PC-9 (cell line): ENCODE results near the gene UBAP1. TPM values are rescaled to one million over a fixed set of nuclear protein-coding genes. Genes with fewer than 3 reads are reported as not detected.
A peak's percentile ranks its signal among the peaks of the same experiment; 100 is the strongest.

ENCODE experiments used
- BruUV-seq: library from RNA; stranded (reverse); fragments of 400-500 nt; replicated peaks from 2 replicates; lab custom pipeline; 2021; lab: Mats Ljungman, UMichigan
- CTCF ChIA-PET: fragments of 300-600 bp; sonication (Branson Sonifier 250); formaldehyde crosslinking; loops from one replicate; lab custom pipeline; 2022; ENCODE audit warnings: antibody characterized with exemption; lab: Charles Lee
- POLR2A ChIA-PET: fragments of 300-600 bp; sonication (Branson Sonifier 250); formaldehyde crosslinking; loops from one replicate; lab custom pipeline; 2022; ENCODE audit warnings: antibody characterized with exemption; ENCODE audit not compliant: unreplicated experiment; lab: Charles Lee
- DNase-seq, 2 experiments: peaks; one replicate each; pipeline versions ENCODE4 v3.0.0 to v3.0.0-alpha.2; 2015 to 2022; ENCODE audit warnings: mixed read lengths in 1 of 2
- H2AFZ ChIP-seq: fragments of 200-600 bp; sonication (generic); 2 replicates; pipeline ENCODE4 v1.8.1; 2017; ENCODE audit warnings: antibody characterized with exemption
- H3F3A ChIP-seq: fragments of 200-600 bp; sonication (generic); 2 replicates; pipeline ENCODE4 v1.8.1; 2017; ENCODE audit warnings: antibody characterized with exemption, mild to moderate bottlenecking, low read depth; ENCODE audit not compliant: insufficient read depth
- H3K27ac ChIP-seq: fragments of 200-600 bp; sonication (generic); 2 replicates; pipeline ENCODE4 v1.6.1; 2016; ENCODE audit warnings: mixed run types
- H3K27me3 ChIP-seq: fragments of 200-600 bp; sonication (generic); 2 replicates; pipeline ENCODE4 v1.6.1; 2016; ENCODE audit warnings: low read depth, mixed run types; ENCODE audit not compliant: insufficient read depth
- H3K36me3 ChIP-seq: fragments of 200-600 bp; sonication (generic); 2 replicates; pipeline ENCODE4 v1.6.1; 2016; ENCODE audit warnings: low read depth, mixed run types
- H3K4me1 ChIP-seq: fragments of 200-600 bp; sonication (generic); replicated peaks from 2 replicates; pipeline ENCODE4 v1.6.1; 2016; ENCODE audit warnings: mixed run types; ENCODE audit not compliant: insufficient read depth
- H3K4me2 ChIP-seq: fragments of 200-600 bp; sonication (generic); 2 replicates; pipeline ENCODE4 v1.6.1; 2017; ENCODE audit warnings: mixed run types
- H3K4me3 ChIP-seq: fragments of 200-600 bp; sonication (generic); 2 replicates; pipeline ENCODE4 v1.6.1; 2016; ENCODE audit warnings: mixed run types
- H3K79me2 ChIP-seq: fragments of 200-600 bp; sonication (generic); 2 replicates; pipeline ENCODE4 v1.6.1; 2017; ENCODE audit warnings: low read depth, mixed run types
- H3K9me2 ChIP-seq: fragments of 200-600 bp; sonication (generic); 2 replicates; pipeline ENCODE4 v1.8.1; 2017; ENCODE audit warnings: mild to moderate bottlenecking; ENCODE audit not compliant: insufficient read depth
- H3K9me3 ChIP-seq: fragments of 200-600 bp; sonication (generic); 2 replicates; pipeline ENCODE4 v1.8.1; 2016; ENCODE audit warnings: low read depth; ENCODE audit not compliant: insufficient read depth
- H4K20me1 ChIP-seq: fragments of 200-600 bp; sonication (generic); 2 replicates; pipeline ENCODE4 v1.8.1; 2017; ENCODE audit not compliant: insufficient read depth
- CTCF ChIP-seq: fragments of 200-600 bp; sonication (generic); conservative IDR thresholded peaks from 2 replicates; pipeline ENCODE4 v1.6.1; 2017; ENCODE audit warnings: mixed run types, antibody characterized with exemption, mild to moderate bottlenecking, moderate library complexity
- EZH2 ChIP-seq: fragments of 200-600 bp; sonication (generic); IDR thresholded peaks from 2 replicates; pipeline ENCODE4 v1.8.0; 2017; ENCODE audit warnings: antibody characterized with exemption, low read depth
- intact Hi-C: fragments of 100-400 bp; cut with micrococcal nuclease; formaldehyde crosslinking; loops from one replicate; pipeline ENCODE4 v1.10.0; 2022; ENCODE audit not compliant: unreplicated experiment
- total RNA-seq: library from RNA; stranded (reverse); gene quantifications from 2 replicates; pipeline ENCODE4 v1.2.3, GENCODE V29; 2021

Gene UBAP1
- total RNA-seq, 1 experiment from 2014 or later = 33.8 TPM

- Histone ChIP-seq H3K27ac (peak overlapping the region; percentile 91), H3K4me1 (peaks cover 20% of the 10 kb centered on the region), H3K27me3 (no peaks in the 10 kb centered on the region), H3K9me2 (no peaks in the 10 kb centered on the region), H3F3A (peaks cover 32% of the 10 kb centered on the region), H3K9me3 (no peaks in the 10 kb centered on the region), H2AFZ (peak overlapping the region; percentile 63; the same call in 1 of the 2 replicates), H4K20me1 (no peaks in the 10 kb centered on the region), H3K4me2 (peak overlapping the region; percentile 83), H3K36me3 (no peaks in the 10 kb centered on the region), H3K4me3 (peak overlapping the region; percentile 76), H3K79me2 (peaks cover 43% of the 10 kb centered on the region)
- TF ChIP-seq CTCF (no peak), EZH2 (no peak)
- CTCF ChIA-PET = no interaction called here
- POLR2A ChIA-PET = interaction anchor here (0.6 to 0.9 kb wide), 7 partner anchors 7 to 77 kb away, joined by 3 to 38 read pairs (median 4); no protein-coding TSS in a partner anchor
- no TSS peak for BruUV-seq
- no peak for DNase-seq
- intact Hi-C loops = loop anchor here (2.0 kb wide), 1 partner anchor 51 kb away; the partner anchor contains the start of gene DCAF12
Observed at GRCh38 chr9:34177593-34178435, 1.0 kb upstream of the UBAP1 start.

- TF ChIP-seq EZH2 (no peak), CTCF (no peak)
- intact Hi-C loops = no loop called here
- peak in 1 of 2 experiments; percentile 51 for DNase-seq
- peak overlapping the region; percentile 83 for H3K4me2 ChIP-seq
- H3K27me3 ChIP-seq = no peaks in the 10 kb centered on the region
- peaks cover 38% of the 10 kb centered on the region for H3F3A ChIP-seq
- BruUV-seq = no TSS peak
- peak overlapping the region; percentile 56; the same call in 1 of the 2 replicates for H2AFZ ChIP-seq
- peaks cover 20% of the 10 kb centered on the region for H3K4me1 ChIP-seq
- no peaks in the 10 kb centered on the region for H3K9me3 ChIP-seq
- CTCF ChIA-PET = interaction anchor here (0.5 to 0.6 kb wide), 3 partner anchors 24 to 43 kb away, joined by 4 to 7 read pairs (median 4); no protein-coding TSS in a partner anchor
- no peaks in the 10 kb centered on the region for H3K36me3 ChIP-seq
- H3K4me3 ChIP-seq = peak overlapping the region; percentile 76
- H3K27ac ChIP-seq = peak overlapping the region; percentile 91
- no peaks in the 10 kb centered on the region for H4K20me1 ChIP-seq
- H3K79me2 ChIP-seq = peaks cover 57% of the 10 kb centered on the region
- POLR2A ChIA-PET = interaction anchor here (0.6 to 0.9 kb wide), 3 partner anchors 9 to 40 kb away, joined by 4 to 34 read pairs (median 4); no protein-coding TSS in a partner anchor
- no peaks in the 10 kb centered on the region for H3K9me2 ChIP-seq
Observed at GRCh38 chr9:34179213-34180136, 632 bp downstream of the UBAP1 start.
